ENCODE measurements around the gene SSTR3.

SSTR3 gene

DNA sequence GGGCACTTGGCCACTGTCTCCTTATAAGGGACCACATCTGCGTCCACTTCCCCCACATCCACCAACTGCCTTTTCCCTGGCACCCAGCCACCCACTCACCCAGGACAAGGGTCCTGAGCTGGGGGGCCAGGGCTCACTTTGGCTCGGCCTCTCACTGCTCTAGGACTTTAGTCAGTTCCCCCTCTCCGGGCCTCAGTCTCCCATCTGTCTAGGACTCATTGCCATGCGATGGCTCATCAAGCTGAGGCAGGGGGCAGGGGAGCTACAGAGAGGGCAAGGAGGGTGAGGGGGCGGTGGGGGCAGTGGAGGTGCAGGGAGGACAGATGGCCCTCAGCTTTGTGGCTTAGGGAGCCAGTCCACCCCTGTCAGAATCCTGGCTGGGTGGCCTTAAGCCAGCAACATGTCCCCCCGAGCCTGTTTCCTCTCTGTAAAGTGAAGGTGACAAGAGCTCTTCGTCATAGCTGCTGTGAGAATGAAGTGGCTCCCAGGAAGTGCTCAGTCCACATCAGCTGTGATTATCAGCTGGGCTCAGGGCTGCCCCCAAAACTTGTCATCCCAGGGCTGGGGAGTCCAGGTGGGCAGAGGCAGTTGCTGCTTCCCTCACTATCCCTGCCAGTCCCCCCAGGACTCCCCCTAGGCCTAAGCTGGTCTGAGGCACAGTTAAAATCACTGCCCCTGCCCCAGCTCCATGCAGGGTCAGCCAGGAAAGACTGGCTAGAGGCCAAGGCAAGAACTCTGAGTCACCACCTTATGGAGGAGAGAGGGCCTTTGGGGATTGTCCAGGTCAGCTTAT is 16.9 kb upstream of the SSTR3 start:
- no peak for DNase-seq (ENCODE audit: low read depth in 2 of 2)

DNA sequence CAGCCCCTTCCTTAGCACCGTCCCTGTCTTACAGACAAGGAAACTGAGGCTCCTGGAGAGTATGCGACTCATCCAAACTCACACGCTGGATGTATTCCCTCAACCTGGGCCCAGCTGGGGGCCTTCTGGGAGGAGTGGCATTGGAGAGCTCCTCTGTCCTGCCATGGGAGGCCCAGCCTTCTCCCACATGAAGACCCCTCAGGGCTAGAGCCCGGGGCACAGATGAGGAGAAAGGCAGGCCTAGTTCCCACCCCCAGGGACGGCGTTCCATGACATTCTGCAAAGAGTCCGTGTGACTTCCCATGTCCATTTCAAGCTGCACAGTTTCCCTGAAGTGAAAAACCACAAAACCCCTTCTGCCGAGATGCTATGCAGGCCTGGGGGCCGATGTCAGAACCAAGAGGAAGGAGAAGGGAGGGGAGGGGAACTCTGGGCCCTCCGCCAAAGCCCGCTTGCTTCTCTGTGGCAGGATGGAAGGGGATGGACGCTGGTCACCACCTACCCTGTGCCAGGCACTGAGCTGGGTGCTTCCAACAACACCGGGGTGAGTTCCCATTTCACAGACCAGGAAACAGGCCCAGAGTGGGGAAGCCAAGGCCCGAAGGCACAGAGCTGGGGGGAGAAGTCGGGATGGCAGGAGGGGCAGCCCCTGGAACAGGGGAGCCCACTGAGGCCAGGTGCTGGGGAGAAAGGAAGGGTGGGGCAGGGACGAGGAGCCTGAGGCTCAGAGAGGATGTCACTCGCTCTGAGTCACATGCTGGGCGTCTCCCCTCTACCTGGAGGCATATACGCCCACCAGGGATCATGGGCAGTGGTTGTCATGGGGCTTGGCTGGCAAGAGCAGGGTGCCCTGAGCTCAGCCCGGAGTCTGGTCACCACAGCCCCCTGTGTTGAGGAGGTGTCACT is 16.1 kb upstream of the SSTR3 start:
- no peak for DNase-seq (ENCODE audit: low read depth in 2 of 2)

DNA sequence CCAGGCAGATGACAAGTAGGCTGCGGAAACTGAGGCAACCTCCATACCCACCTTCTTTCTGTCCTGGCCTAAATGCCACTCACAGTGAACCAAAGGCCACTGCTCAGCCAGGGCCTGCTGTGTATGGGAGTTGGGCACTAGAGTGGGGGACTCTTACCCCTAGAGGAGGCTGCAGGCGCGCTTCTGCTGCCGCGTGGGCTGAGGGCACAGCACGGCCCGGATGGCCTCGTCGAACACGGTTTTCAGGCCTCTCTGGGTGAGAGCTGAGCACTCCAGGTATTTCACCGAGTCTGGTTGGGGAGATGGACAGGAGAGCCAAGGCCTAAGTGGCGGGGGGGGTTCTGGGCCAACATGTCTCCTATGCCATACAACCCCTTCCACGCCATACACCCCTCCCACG is 14.2 kb upstream of the SSTR3 start:
- no peak for DNase-seq (ENCODE audit: low read depth in 2 of 2)

DNA sequence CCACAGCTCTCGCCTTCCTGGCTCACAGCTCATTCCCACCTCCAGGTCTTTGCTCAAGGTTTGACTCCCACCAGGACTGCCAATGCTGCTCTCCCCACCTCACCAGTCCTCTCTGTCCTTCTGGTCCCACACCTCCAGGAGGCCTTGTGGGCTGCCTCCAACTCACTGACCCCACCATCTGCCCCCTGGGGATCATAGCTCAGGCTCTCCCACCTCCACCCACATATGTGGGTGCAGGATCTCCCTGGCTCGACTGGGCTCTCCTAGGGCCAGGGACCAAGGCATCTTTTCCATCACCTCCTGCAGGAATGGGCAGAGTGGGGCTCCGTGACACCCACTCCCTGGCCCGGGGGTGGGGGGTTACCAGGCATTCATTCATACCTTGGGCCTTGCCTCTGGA is 13.8 kb upstream of the SSTR3 start:
- no peak for DNase-seq (ENCODE audit: low read depth in 2 of 2)

GRCh38 chr22:37225481-37225880 is 13.2 kb upstream of the SSTR3 start:
- DNase-seq (ENCODE audit: low read depth in 2 of 2), result no peak

- DNase-seq (ENCODE audit: low read depth in 2 of 2), result no peak
These were observed 12.6 kb upstream of the SSTR3 start for GRCh38 chr22:37224757-37225420.

GRCh38 chr22:37223965-37224551 is 11.8 kb upstream of the SSTR3 start:
- DNase-seq (ENCODE audit: low read depth in 2 of 2), result no peak

DNA sequence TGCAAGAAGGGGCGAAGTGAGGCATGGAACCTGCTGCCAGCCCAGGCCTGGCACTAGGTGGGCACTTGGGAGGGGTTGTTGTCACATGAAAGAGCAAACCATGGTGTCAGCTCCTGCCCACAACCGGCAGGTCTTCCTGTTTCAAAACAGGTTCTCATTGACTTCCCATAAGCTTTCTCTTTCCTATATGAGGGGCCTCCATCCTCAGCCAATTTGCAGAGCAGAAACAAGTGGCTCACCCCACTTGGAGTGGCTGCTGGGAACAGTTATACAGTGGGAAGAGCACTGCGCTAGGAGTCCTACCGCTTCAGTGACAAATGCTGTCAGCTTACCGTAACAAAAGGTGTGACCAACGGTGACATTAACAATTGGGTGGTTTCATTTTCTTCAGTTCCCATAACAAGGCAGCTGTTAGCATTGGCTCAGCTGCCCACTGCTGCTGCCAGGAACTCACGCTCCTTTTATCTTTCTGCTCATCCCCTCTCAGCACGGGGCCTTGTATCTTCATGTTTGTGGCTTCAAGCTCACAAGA is 10.2 kb upstream of the SSTR3 start:
- peak in 1 of 2 donors; percentile 50 for DNase-seq (ENCODE audit: low read depth in 2 of 2)

- DNase-seq (ENCODE audit: low read depth in 2 of 2), result no peak
These were observed 9.4 kb upstream of the SSTR3 start for GRCh38 chr22:37221424-37222333.

- no peak for DNase-seq (ENCODE audit: low read depth in 2 of 2)
These were observed 8.3 kb upstream of the SSTR3 start for GRCh38 chr22:37220543-37220981.

GRCh38 chr22:37219533-37219932 is 7.3 kb upstream of the SSTR3 start:
- no peak for DNase-seq (ENCODE audit: low read depth in 2 of 2)

GRCh38 chr22:37218771-37219411 is 6.6 kb upstream of the SSTR3 start:
- peak; percentile 50 to 60 for DNase-seq (ENCODE audit: low read depth in 2 of 2)

DNA sequence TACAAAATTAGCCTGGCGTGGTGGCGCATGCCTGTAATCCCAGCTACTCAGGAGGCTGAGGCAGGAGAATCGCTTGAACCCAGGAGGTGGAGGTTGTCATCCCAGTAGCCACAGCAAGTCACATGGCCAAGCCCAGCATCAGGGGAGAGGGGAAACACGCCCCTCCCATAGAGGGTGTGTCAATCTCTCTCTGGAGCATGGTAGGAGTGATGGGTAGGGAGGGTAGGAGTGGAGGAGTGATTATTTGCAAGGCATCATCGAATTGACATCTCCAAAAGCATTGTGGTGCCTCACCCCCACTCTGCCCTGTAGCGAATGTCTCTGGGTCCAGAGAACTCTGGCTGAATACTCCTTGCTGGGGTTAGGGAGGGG is 6.1 kb upstream of the SSTR3 start:
- no peak for DNase-seq (ENCODE audit: low read depth in 2 of 2)

DNA sequence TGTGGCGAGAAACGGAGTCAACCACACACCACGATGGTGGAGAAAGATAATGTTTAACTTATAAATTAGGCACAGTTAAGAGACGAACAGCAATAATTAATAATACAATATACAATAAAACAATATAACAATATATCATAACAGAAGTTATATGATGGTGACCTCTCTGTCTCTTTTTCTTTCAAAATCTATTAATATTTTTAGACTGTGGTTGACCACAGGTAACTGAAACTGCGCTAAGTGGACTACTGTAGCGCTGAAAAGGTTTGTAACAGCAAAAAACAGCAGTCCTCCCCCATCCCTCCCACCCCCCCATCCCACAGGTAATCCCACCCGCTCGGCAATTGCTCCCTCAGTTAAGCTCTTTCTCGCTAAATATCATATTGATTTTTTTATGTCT is 3.6 kb upstream of the SSTR3 start:
- DNase-seq (ENCODE audit: low read depth in 2 of 2), result no peak

- no peak for DNase-seq (ENCODE audit: low read depth in 2 of 2)
These were observed 2.4 kb upstream of the SSTR3 start for GRCh38 chr22:37214731-37215030.

DNA sequence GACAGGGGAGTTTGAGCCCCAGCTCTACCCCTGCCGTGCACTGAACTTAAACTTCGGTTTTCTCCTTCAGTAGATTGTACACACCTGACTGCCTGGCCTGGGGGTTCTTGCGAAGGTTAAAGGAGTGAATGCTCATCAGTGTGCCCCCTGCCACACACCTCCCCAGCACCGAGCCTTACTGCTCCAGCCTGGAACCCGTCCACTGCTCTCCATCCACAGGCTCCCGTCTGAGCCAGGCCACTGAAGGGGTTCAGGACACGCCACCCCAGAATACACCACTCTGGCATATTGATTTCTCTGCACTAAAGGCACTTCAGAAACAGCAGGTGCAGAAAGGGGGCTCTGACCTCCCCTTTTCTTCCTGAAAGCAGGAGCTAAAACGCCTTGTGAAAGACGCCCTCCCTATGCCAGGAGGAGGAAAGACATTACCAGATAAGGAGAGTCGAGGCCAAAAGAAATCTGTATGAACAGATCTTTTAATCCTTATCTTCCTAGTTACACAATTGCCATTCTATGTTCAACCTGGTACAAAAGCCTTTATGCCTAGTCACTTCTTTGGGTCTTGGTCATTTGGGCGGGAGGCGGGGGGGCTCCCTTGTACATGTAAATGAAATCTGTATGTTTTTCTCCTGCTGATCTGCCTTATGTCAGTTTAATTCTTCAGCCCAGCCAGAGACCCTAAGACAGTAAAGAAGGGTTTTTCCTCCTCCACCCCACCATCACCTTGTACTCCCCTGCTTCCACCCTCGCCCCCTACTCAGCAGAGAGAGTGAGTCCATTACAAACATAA is 1.9 kb upstream of the SSTR3 start:
- DNase-seq (ENCODE audit: low read depth in 2 of 2), result no peak

DNA sequence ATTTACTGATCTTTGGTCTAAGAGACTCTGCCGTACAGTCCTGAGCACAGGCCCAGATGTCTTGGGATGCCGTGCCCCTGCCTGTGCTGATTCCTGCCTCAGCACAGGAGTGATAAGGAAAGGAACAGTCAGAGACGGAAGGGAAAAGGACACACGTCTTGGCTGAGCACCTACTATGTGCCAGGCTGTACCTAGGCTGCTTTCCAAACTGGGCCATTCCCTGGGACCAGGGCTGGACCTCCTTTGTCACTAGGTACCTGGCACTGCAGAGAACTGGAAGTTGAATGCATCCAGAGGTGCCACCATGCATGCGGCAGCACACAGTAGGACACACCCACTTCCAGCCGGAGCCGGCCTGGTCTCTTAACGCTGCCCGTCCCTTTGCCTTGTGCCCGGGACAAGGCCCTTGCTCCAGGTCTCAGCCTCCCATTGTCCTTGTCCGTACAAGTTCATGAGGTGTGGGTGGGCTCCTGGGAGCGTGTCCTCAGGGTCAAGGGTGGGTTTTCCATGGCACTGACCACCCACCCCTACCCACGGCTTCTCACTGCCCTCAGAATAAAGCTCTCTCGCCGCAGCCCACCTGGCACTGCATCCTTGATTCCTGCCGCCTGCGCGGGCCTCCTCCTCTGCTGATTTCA is 1.1 kb upstream of the SSTR3 start:
- DNase-seq (ENCODE audit: low read depth in 2 of 2), result no peak

GRCh38 chr22:37211866-37212173 is 457 bp downstream of the SSTR3 start:
- DNase-seq (ENCODE audit: low read depth in 2 of 2), result no peak

Data from stimulated activated CD4-positive, alpha-beta T cell treated with anti-CD3 and anti-CD28 coated beads, Interleukin-15, amount 100 ng/mL, for 48 hours (primary cell).